Endothelial cell of umbilical vein (primary cell): ENCODE measurements around the gene CORO2B.

Experiments
- EZH2 ChIP-seq: IDR thresholded peaks from 2 replicates; pipeline ENCODE4 v1.6.1; 2012; ENCODE audit warnings: borderline replicate concordance, low read depth, mild to moderate bottlenecking, moderate library complexity, low read length, inconsistent platforms; ENCODE audit not compliant: severe bottlenecking
- MYC ChIP-seq: IDR thresholded peaks from one replicate; pipeline ENCODE4 v1.6.1; 2011; ENCODE audit warnings: mild to moderate bottlenecking, low read depth, low read length
- POLR2A ChIP-seq: IDR thresholded peaks from 2 replicates; pipeline ENCODE4 v1.6.1; 2012; ENCODE audit warnings: low read depth, mild to moderate bottlenecking, control low read depth, low read length
- POLR2AphosphoS5 ChIP-seq: IDR thresholded peaks from 2 replicates; pipeline ENCODE4 v1.6.1; 2012; ENCODE audit warnings: low read depth, mild to moderate bottlenecking, control low read depth, low read length, moderate library complexity; ENCODE audit not compliant: insufficient read depth
- TF ChIP-seq, protein P1 (sequence below), 2 donors: IDR thresholded peaks; 1 replicate in 1 of 2; 2 replicates in 1 of 2; pipeline ENCODE4 v1.5.1; 2011; ENCODE audit warnings: low read length in 2 of 2, mild to moderate bottlenecking in 2 of 2, moderate library complexity in 2 of 2, control low read depth in 1 of 2, inconsistent platforms in 1 of 2, low read depth in 1 of 2; ENCODE audit not compliant: insufficient read depth in 1 of 2; ENCODE audit errors: extremely low read depth in 1 of 2

DNA sequence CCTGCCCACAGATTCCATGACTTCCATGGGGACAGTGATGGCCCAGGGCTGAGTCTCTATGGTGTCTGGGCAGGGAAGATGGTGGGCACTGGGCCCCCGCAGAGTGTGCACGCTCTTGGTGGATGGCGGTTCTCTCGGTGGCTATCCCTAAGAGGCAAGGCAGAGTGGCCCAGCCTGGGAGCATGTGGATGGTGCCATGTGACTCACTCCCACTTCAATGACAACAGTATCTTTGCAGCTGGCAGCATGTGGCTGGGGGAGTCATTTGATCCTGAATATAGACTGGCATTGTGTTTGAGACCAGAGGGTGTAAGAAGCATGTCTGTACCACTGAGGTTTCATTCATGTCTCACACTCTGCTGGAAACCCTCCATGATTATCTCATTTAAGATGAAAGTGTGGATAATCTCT is 101.2 kb downstream of the CORO2B start:
- TF ChIP-seq POLR2A (no peak), POLR2AphosphoS5 (no peak), EZH2 (no peak), MYC (no peak)
- TF ChIP-seq, protein P1, sequence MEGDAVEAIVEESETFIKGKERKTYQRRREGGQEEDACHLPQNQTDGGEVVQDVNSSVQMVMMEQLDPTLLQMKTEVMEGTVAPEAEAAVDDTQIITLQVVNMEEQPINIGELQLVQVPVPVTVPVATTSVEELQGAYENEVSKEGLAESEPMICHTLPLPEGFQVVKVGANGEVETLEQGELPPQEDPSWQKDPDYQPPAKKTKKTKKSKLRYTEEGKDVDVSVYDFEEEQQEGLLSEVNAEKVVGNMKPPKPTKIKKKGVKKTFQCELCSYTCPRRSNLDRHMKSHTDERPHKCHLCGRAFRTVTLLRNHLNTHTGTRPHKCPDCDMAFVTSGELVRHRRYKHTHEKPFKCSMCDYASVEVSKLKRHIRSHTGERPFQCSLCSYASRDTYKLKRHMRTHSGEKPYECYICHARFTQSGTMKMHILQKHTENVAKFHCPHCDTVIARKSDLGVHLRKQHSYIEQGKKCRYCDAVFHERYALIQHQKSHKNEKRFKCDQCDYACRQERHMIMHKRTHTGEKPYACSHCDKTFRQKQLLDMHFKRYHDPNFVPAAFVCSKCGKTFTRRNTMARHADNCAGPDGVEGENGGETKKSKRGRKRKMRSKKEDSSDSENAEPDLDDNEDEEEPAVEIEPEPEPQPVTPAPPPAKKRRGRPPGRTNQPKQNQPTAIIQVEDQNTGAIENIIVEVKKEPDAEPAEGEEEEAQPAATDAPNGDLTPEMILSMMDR (IDR thresholded peaks at IDR 0.05; ENCODE audit: extremely low read depth in 1 of 2, insufficient read depth in 1 of 2, low read depth in 1 of 2, low read length in 2 of 2) = no peak
